ENCODE results near the gene HOGA1.
"Not testable (repeated sequence)": the region's sequence is repeated elsewhere in the genome, so short reads cannot be mapped to it uniquely, and the experiment has no call there.

The HOGA1 gene

GRCh38 chr10:97566336-97566996, 17.7 kb upstream of the HOGA1 start:
- in situ Hi-C loops (cut with MboI; ENCODE audit: low sequenced_read_pairs) = no loop called here
- Histone ChIP-seq H3K4me3 (no peak overlapping the region), H3K4me1 (no peaks in the 10 kb centered on the region), H3K36me3 (replicated peaks) (no peaks in the 10 kb centered on the region), H3K9me3 (0 out of 2 replicates have a peak, but pooled peaks cover 2% of the 10 kb centered on the region), H3K27me3 (ENCODE audit: low read depth) (no peaks in the 10 kb centered on the region)
- no peak for DNase-seq (ENCODE audit: low spot score in 2 of 2)

- in situ Hi-C loops (cut with MboI; ENCODE audit: low sequenced_read_pairs) = no loop called here
- no peaks in the 10 kb centered on the region for H3K4me1 ChIP-seq
Observed at GRCh38 chr10:97567891-97568290, 16.3 kb upstream of the HOGA1 start.

GRCh38 chr10:97570146-97570788, 13.9 kb upstream of the HOGA1 start:
- Histone ChIP-seq H3K4me3 (no peak overlapping the region), H3K9me3 (no peaks in the 10 kb centered on the region), H3K36me3 (replicated peaks) (no peaks in the 10 kb centered on the region), H3K27me3 (ENCODE audit: low read depth) (no peaks in the 10 kb centered on the region), H3K4me1 (no peaks in the 10 kb centered on the region)
- in situ Hi-C loops (cut with MboI; ENCODE audit: low sequenced_read_pairs) = no loop called here
- no peak for DNase-seq (ENCODE audit: low spot score in 2 of 2)

More at GRCh38 chr10:97567891-97568290, 16.3 kb upstream of the HOGA1 start:
- Histone ChIP-seq H3K36me3 (replicated peaks) (no peaks in the 10 kb centered on the region), H3K4me3 (no peak overlapping the region), H3K9me3 (no peaks in the 10 kb centered on the region), H3K27me3 (ENCODE audit: low read depth) (no peaks in the 10 kb centered on the region)
- DNase-seq (ENCODE audit: low spot score in 2 of 2) = no peak

- in situ Hi-C loops (cut with MboI; ENCODE audit: low sequenced_read_pairs) = no loop called here
- H3K4me1 ChIP-seq = no peaks in the 10 kb centered on the region
- H3K9me3 ChIP-seq = no peaks in the 10 kb centered on the region
- no peak overlapping the region for H3K4me3 ChIP-seq
- no peaks in the 10 kb centered on the region for H3K36me3 ChIP-seq (replicated peaks)
- DNase-seq (ENCODE audit: low spot score in 2 of 2) = no peak
- no peaks in the 10 kb centered on the region for H3K27me3 ChIP-seq (ENCODE audit: low read depth)
Observed at GRCh38 chr10:97570789-97571471, 13.3 kb upstream of the HOGA1 start.

- in situ Hi-C loops (cut with MboI; ENCODE audit: low sequenced_read_pairs) = no loop called here
- H3K36me3 ChIP-seq (replicated peaks) = no peaks in the 10 kb centered on the region
- no peaks in the 10 kb centered on the region for H3K9me3 ChIP-seq
- H3K4me3 ChIP-seq = no peak overlapping the region
- no peaks in the 10 kb centered on the region for H3K4me1 ChIP-seq
- DNase-seq (ENCODE audit: low spot score in 2 of 2) = no peak
- no peaks in the 10 kb centered on the region for H3K27me3 ChIP-seq (ENCODE audit: low read depth)
Observed at GRCh38 chr10:97571622-97572021, 12.6 kb upstream of the HOGA1 start.

- Histone ChIP-seq H3K4me1 (no peaks in the 10 kb centered on the region), H3K9me3 (no peaks in the 10 kb centered on the region), H3K36me3 (replicated peaks) (no peaks in the 10 kb centered on the region), H3K4me3 (no peak within 1 kb of the TSS), H3K27me3 (ENCODE audit: low read depth) (no peaks in the 10 kb centered on the region)
- in situ Hi-C loops (cut with MboI; ENCODE audit: low sequenced_read_pairs) = no loop called here
- peak; percentile 56 to 82 for DNase-seq (ENCODE audit: low spot score in 2 of 2)
Observed at GRCh38 chr10:97572214-97572989, 11.8 kb upstream of the HOGA1 start, which contains the start of gene ANKRD2. ANKRD2 (plus strand) TSS chr10:97572779; CDS start chr10:97572789, 10 bp downstream.

GRCh38 chr10:97573021-97573420, 11.2 kb upstream of the HOGA1 start:
- no peak for DNase-seq (ENCODE audit: low spot score in 2 of 2)
- Histone ChIP-seq H3K4me3 (no peak overlapping the region), H3K27me3 (ENCODE audit: low read depth) (no peaks in the 10 kb centered on the region), H3K4me1 (no peaks in the 10 kb centered on the region), H3K36me3 (replicated peaks) (no peaks in the 10 kb centered on the region), H3K9me3 (no peaks in the 10 kb centered on the region)
- in situ Hi-C loops (cut with MboI; ENCODE audit: low sequenced_read_pairs) = no loop called here

- Histone ChIP-seq H3K27me3 (ENCODE audit: low read depth) (no peaks in the 10 kb centered on the region), H3K36me3 (replicated peaks) (no peaks in the 10 kb centered on the region), H3K9me3 (no peaks in the 10 kb centered on the region), H3K4me1 (no peaks in the 10 kb centered on the region), H3K4me3 (no peak overlapping the region)
- no peak for DNase-seq (ENCODE audit: low spot score in 2 of 2)
- in situ Hi-C loops (cut with MboI; ENCODE audit: low sequenced_read_pairs) = no loop called here
Observed at GRCh38 chr10:97573672-97574071, 10.5 kb upstream of the HOGA1 start.

GRCh38 chr10:97574374-97575126, 9.6 kb upstream of the HOGA1 start:
- Histone ChIP-seq H3K4me1 (no peaks in the 10 kb centered on the region), H3K36me3 (replicated peaks) (no peaks in the 10 kb centered on the region), H3K27me3 (ENCODE audit: low read depth) (no peaks in the 10 kb centered on the region), H3K9me3 (no peaks in the 10 kb centered on the region), H3K4me3 (no peak overlapping the region)
- no peak for DNase-seq (ENCODE audit: low spot score in 2 of 2)
- in situ Hi-C loops (cut with MboI; ENCODE audit: low sequenced_read_pairs) = no loop called here

- H3K4me1 ChIP-seq = no peaks in the 10 kb centered on the region
- H3K36me3 ChIP-seq (replicated peaks) = no peaks in the 10 kb centered on the region
- no peaks in the 10 kb centered on the region for H3K27me3 ChIP-seq (ENCODE audit: low read depth)
- no peak overlapping the region for H3K4me3 ChIP-seq
- in situ Hi-C loops (cut with MboI; ENCODE audit: low sequenced_read_pairs) = no loop called here
- DNase-seq (ENCODE audit: low spot score in 2 of 2) = no peak
- H3K9me3 ChIP-seq = no peaks in the 10 kb centered on the region
Observed at GRCh38 chr10:97575127-97575668, 9.0 kb upstream of the HOGA1 start.

GRCh38 chr10:97576487-97576886, 7.7 kb upstream of the HOGA1 start:
- H3K36me3 ChIP-seq (replicated peaks); H3K9me3 ChIP-seq; DNase-seq (ENCODE audit: low spot score in 2 of 2); H3K27me3 ChIP-seq (ENCODE audit: low read depth); H3K4me3 ChIP-seq; in situ Hi-C loops (cut with MboI; ENCODE audit: low sequenced_read_pairs); H3K4me1 ChIP-seq: not testable (repeated sequence)

GRCh38 chr10:97577701-97578100, 6.5 kb upstream of the HOGA1 start:
- in situ Hi-C loops (cut with MboI; ENCODE audit: low sequenced_read_pairs) = no loop called here
- Histone ChIP-seq H3K9me3 (no peaks in the 10 kb centered on the region), H3K36me3 (replicated peaks) (no peaks in the 10 kb centered on the region), H3K4me1 (no peaks in the 10 kb centered on the region), H3K4me3 (no peak overlapping the region), H3K27me3 (ENCODE audit: low read depth) (no peaks in the 10 kb centered on the region)
- no peak for DNase-seq (ENCODE audit: low spot score in 2 of 2)

Data from HAP-1 (cell line).